CD14-positive monocyte (primary cell): ENCODE data around the gene ZNF101. TPM values are rescaled to one million over a fixed set of nuclear protein-coding genes. Genes with fewer than 3 reads are reported as not detected.
A peak's percentile ranks its signal among the peaks of the same experiment; 100 is the strongest.

Experiments
- DNase-seq, 3 donors: peaks; one replicate each; pipeline ENCODE4 v3.0.0-alpha.2; 2011 to 2022
- H2AFZ ChIP-seq: 2 replicates; pipeline ENCODE4 v1.6.0; 2012; ENCODE audit warnings: mild to moderate bottlenecking, low read depth, low read length, inconsistent platforms; ENCODE audit not compliant: insufficient read depth, poor library complexity, severe bottlenecking
- H3K27ac ChIP-seq, 2 donors: 1 replicate in 1 of 2; 2 replicates in 1 of 2; pipeline ENCODE4 v1.5.1; 2012 to 2013; ENCODE audit warnings: low read length in 2 of 2, control low read depth in 1 of 2, inconsistent platforms in 1 of 2, low read depth in 1 of 2, mild to moderate bottlenecking in 1 of 2
- H3K27me3 ChIP-seq, 2 donors: one replicate each; pipeline versions ENCODE4 v1.6.0 to v1.6.1; 2011 to 2013; ENCODE audit warnings: low read length in 2 of 2; ENCODE audit not compliant: control insufficient read depth in 2 of 2, insufficient read depth in 2 of 2
- H3K36me3 ChIP-seq, 2 donors: replicated peaks in 1 of 2; 1 replicate in 1 of 2; 2 replicates in 1 of 2; pipeline versions ENCODE4 v1.5.1 to v1.6.1; 2012 to 2013; ENCODE audit warnings: low read length in 2 of 2, control low read depth in 1 of 2, inconsistent platforms in 1 of 2, mild to moderate bottlenecking in 1 of 2; ENCODE audit not compliant: insufficient read depth in 2 of 2, control insufficient read depth in 1 of 2
- H3K4me1 ChIP-seq, 2 donors: 1 replicate in 1 of 2; 2 replicates in 1 of 2; pipeline versions ENCODE4 v1.5.1 to v1.6.1; 2012 to 2013; ENCODE audit warnings: low read length in 2 of 2, control low read depth in 1 of 2, inconsistent platforms in 1 of 2, mild to moderate bottlenecking in 1 of 2, moderate library complexity in 1 of 2; ENCODE audit not compliant: insufficient read depth in 2 of 2, control insufficient read depth in 1 of 2
- H3K4me2 ChIP-seq: replicated peaks from 2 replicates; pipeline ENCODE3; 2012; ENCODE audit warnings: low read length, moderate library complexity, mild to moderate bottlenecking; ENCODE audit not compliant: poor library complexity, severe bottlenecking; ENCODE audit errors: extremely low read depth
- H3K4me3 ChIP-seq, 3 experiments: fragments of 200-600 bp in 1 of 3; sonication (generic) in 1 of 3; replicated peaks in 1 of 3; 1 replicate in 2 of 3; 2 replicates in 1 of 3; pipeline ENCODE4 v1.5.1; 2011 to 2013; ENCODE audit warnings: low read length in 3 of 3, mild to moderate bottlenecking in 3 of 3, control low read depth in 2 of 3, low read depth in 2 of 3, inconsistent platforms in 1 of 3, moderate library complexity in 1 of 3
- H3K79me2 ChIP-seq: 2 replicates; pipeline ENCODE4 v1.6.0; 2012; ENCODE audit warnings: mild to moderate bottlenecking, control low read depth, inconsistent platforms, low read length, moderate library complexity; ENCODE audit not compliant: insufficient read depth
- H3K9ac ChIP-seq: 2 replicates; pipeline ENCODE4 v1.6.0; 2017; ENCODE audit warnings: low read length, mild to moderate bottlenecking; ENCODE audit not compliant: insufficient read depth, poor library complexity, severe bottlenecking
- H3K9me3 ChIP-seq, 2 donors: replicated peaks in 1 of 2; 1 replicate in 1 of 2; 2 replicates in 1 of 2; pipeline versions ENCODE4 v1.5.1 to v1.6.1; 2012 to 2013; ENCODE audit warnings: low read length in 2 of 2, control low read depth in 1 of 2; ENCODE audit not compliant: control insufficient read depth in 1 of 2, insufficient read depth in 1 of 2
- H4K20me1 ChIP-seq: 2 replicates; pipeline ENCODE4 v1.6.0; 2012; ENCODE audit warnings: mild to moderate bottlenecking, low read length, control low read depth, moderate library complexity; ENCODE audit not compliant: insufficient read depth
- H3K27ac Mint-ChIP-seq, 7 donors: one replicate each; pipeline ENCODE4 v1.8.0; 2020; ENCODE audit warnings: mild to moderate bottlenecking in 7 of 7, mixed read lengths in 7 of 7, moderate library complexity in 6 of 7, inconsistent platforms in 2 of 7
- H3K27me3 Mint-ChIP-seq, 3 donors: one replicate each; pipeline ENCODE4 v1.8.0; 2021 to 2022; ENCODE audit warnings: low read depth in 3 of 3, mild to moderate bottlenecking in 3 of 3, mixed read lengths in 3 of 3, moderate library complexity in 3 of 3, inconsistent platforms in 1 of 3
- H3K36me3 Mint-ChIP-seq, 2 donors: one replicate each; pipeline ENCODE4 v1.8.0; 2020; ENCODE audit warnings: mixed read lengths in 2 of 2, inconsistent platforms in 1 of 2, mild to moderate bottlenecking in 1 of 2
- H3K4me1 Mint-ChIP-seq: one replicate; pipeline ENCODE4 v1.8.0; 2020; ENCODE audit warnings: mild to moderate bottlenecking, mixed read lengths
- H3K4me3 Mint-ChIP-seq, 2 donors: one replicate each; pipeline ENCODE4 v1.8.0; 2020; ENCODE audit warnings: mild to moderate bottlenecking in 2 of 2, mixed read lengths in 2 of 2, moderate library complexity in 1 of 2
- H3K9me3 Mint-ChIP-seq, 7 donors: one replicate each; pipeline ENCODE4 v1.8.0; 2020 to 2022; ENCODE audit warnings: mixed read lengths in 7 of 7, mild to moderate bottlenecking in 6 of 7, moderate library complexity in 6 of 7, inconsistent platforms in 2 of 7
- CTCF ChIP-seq: fragments of 200-600 bp; IDR thresholded peaks from one replicate; pipeline ENCODE4 v1.8.0; 2022; ENCODE audit warnings: antibody characterized with exemption, mild to moderate bottlenecking
- WGBS: methylation state at CpG from one replicate; pipeline ENCODE4 v1.1.5; 2013; ENCODE audit warnings: missing lambda C conversion rate; ENCODE audit not compliant: insufficient coverage; 5-methylcytosine and 5-hydroxymethylcytosine counted together
- intact Hi-C, 2 donors: fragments of 100-400 bp; cut with micrococcal nuclease; formaldehyde crosslinking; loops; one replicate each; pipeline versions ENCODE4 v1.15.0 to v1.15.1; 2023
- polyA plus RNA-seq, 3 donors: library from polyadenylated mRNA; depleted of rRNA in 1 of 3; unstranded in 2 of 3; stranded (reverse) in 1 of 3; fragments of 300-500 nt in 2 of 3; fragments of >200 nt in 1 of 3; fragmentation: Illumina TruSeq in 2 of 3; gene quantifications; 1 replicate in 2 of 3; 2 replicates in 1 of 3; pipeline ENCODE4 v1.2.3, GENCODE V29; 2012 to 2021

The ZNF101 gene
- polyA plus RNA-seq, 3 donors = 4.5 to 8.4 (median 5.5) TPM

- Mint-ChIP-seq H3K4me1 (peaks cover 22% of the 10 kb centered on the region), H3K4me3 (peak overlapping the region; percentile 88 to 90), H3K9me3 (peaks cover 0 to 6% (median 0%) of the 10 kb centered on the region in 7 donors), H3K36me3 (peaks cover 31 to 40% of the 10 kb centered on the region in 2 donors), H3K27me3 (peaks cover 0 to 2% (median 2%) of the 10 kb centered on the region in 3 donors), H3K27ac (peak overlapping the region; percentile 90 to 98 (median 94))
- Histone ChIP-seq H4K20me1 (peaks cover 4% of the 10 kb centered on the region), H3K9me3 (no peaks in the 10 kb centered on the region), H3K4me3 (peak overlapping the region in 2 of 3 experiments; percentile 93 to 95), H3K4me1 (peaks cover 23 to 30% of the 10 kb centered on the region in 2 donors), H2AFZ (peak overlapping the region; percentile 74), H3K79me2 (peaks cover 51% of the 10 kb centered on the region), H3K27ac (peak overlapping the region; percentile 96 to 99), H3K27me3 (no peaks in the 10 kb centered on the region), H3K4me2 (peak overlapping the region; percentile 96), H3K9ac (peak overlapping the region; percentile 24), H3K36me3 (peaks cover 31 to 34% of the 10 kb centered on the region in 2 donors)
- TF ChIP-seq CTCF = no peak
- 84% methylated on average over 7 of the region's 18 CpGs for WGBS
- intact Hi-C loops = loop anchor here in 1 of 2 donors (5.0 to 10.0 kb wide), 2 partner anchors 243 to 1846 kb away; partner anchors contain the start of genes ZNF429 and ZNF93
- DNase-seq = peak; percentile 68 to 75 (median 74)
Measured at GRCh38 chr19:19661675-19662251, 6.9 kb upstream of the ZNF101 start.

- Histone ChIP-seq H3K4me1 (peaks cover 23 to 30% of the 10 kb centered on the region in 2 donors), H3K4me2 (peak overlapping the region; percentile 96), H4K20me1 (peaks cover 4% of the 10 kb centered on the region), H2AFZ (peak overlapping the region; percentile 85), H3K27ac (peak overlapping the region; percentile 96 to 99), H3K27me3 (no peaks in the 10 kb centered on the region), H3K36me3 (peaks cover 25 to 28% of the 10 kb centered on the region in 2 donors), H3K4me3 (peak overlapping the region in 2 of 3 experiments; percentile 93 to 95), H3K9me3 (no peaks in the 10 kb centered on the region), H3K79me2 (peaks cover 51% of the 10 kb centered on the region), H3K9ac (peak overlapping the region; percentile 24)
- Mint-ChIP-seq H3K36me3 (peaks cover 25 to 34% of the 10 kb centered on the region in 2 donors), H3K4me3 (peak overlapping the region; percentile 88 to 90), H3K9me3 (peaks cover 0 to 6% (median 0%) of the 10 kb centered on the region in 7 donors), H3K4me1 (peaks cover 22% of the 10 kb centered on the region), H3K27ac (peak overlapping the region; percentile 90 to 98 (median 94)), H3K27me3 (peaks cover 0 to 2% (median 2%) of the 10 kb centered on the region in 3 donors)
- TF ChIP-seq CTCF = no peak
- intact Hi-C loops = loop anchor here in 1 of 2 donors (5.0 to 10.0 kb wide), 2 partner anchors 242 to 1845 kb away; partner anchors contain the start of genes ZNF429 and ZNF93
- 87% methylated on average over 8 of the region's 8 CpGs for WGBS
- peak in 1 of 3 donors; percentile 6 for DNase-seq
Measured at GRCh38 chr19:19662344-19662743, 6.3 kb upstream of the ZNF101 start.
